Panc1 (cell line): ENCODE measurements around the gene CDH23. TPM values are rescaled to one million over a fixed set of nuclear protein-coding genes. Genes with fewer than 3 reads are reported as not detected.

Experiments
- ATAC-seq: fragments of 200-7000 bp; cut with Tn5 transposase; 2 replicates; pipeline ENCODE4 v1.9.1; 2020; ENCODE audit warnings: mild to moderate bottlenecking, moderate library complexity
- BruUV-seq: library from RNA; stranded (reverse); fragments of 400-500 nt; replicated peaks from 2 replicates; lab custom pipeline; 2021; lab: Mats Ljungman, UMichigan
- CTCF ChIA-PET: fragments of 300-600 bp; sonication (Branson Sonifier 250); formaldehyde crosslinking; loops from one replicate; lab custom pipeline; 2022; ENCODE audit warnings: antibody characterized with exemption; lab: Charles Lee
- POLR2A ChIA-PET: fragments of 300-600 bp; sonication (Branson Sonifier 250); formaldehyde crosslinking; loops from one replicate; lab custom pipeline; 2022; ENCODE audit warnings: antibody characterized with exemption; lab: Charles Lee
- DNase-seq: peaks from one replicate; pipeline ENCODE4 v3.0.0-alpha.2; 2010; ENCODE audit warnings: low read depth, low spot score
- H3K27ac ChIP-seq: 2 replicates; pipeline ENCODE4 v1.5.1; 2011; ENCODE audit warnings: mild to moderate bottlenecking, low read length, inconsistent platforms
- H3K27me3 ChIP-seq: fragments of 200-500 bp; sonication (Bioruptor generic); 2 replicates; pipeline ENCODE4 v1.6.0; 2014; ENCODE audit warnings: low read length, inconsistent platforms; ENCODE audit not compliant: control insufficient read depth, insufficient read depth
- H3K36me3 ChIP-seq: fragments of 200-500 bp; sonication (Bioruptor generic); 2 replicates; pipeline ENCODE4 v1.5.1; 2014; ENCODE audit warnings: inconsistent platforms, mild to moderate bottlenecking, low read length, moderate library complexity; ENCODE audit not compliant: control insufficient read depth, insufficient read depth
- H3K4me1 ChIP-seq: 2 replicates; pipeline ENCODE4 v1.5.1; 2011; ENCODE audit warnings: inconsistent platforms, mild to moderate bottlenecking, low read length, moderate library complexity; ENCODE audit not compliant: control insufficient read depth, insufficient read depth
- H3K4me3 ChIP-seq, 2 experiments: 2 replicates each; pipeline ENCODE4 v1.5.1; 2011 to 2012; ENCODE audit warnings: low read depth in 2 of 2, low read length in 2 of 2, mild to moderate bottlenecking in 2 of 2, inconsistent platforms in 1 of 2, moderate library complexity in 1 of 2
- H3K9me3 ChIP-seq: fragments of 200-500 bp; sonication (Bioruptor generic); 2 replicates; pipeline ENCODE4 v1.5.1; 2014; ENCODE audit warnings: low read depth, mild to moderate bottlenecking, inconsistent platforms, low read length, moderate library complexity; ENCODE audit not compliant: control insufficient read depth, insufficient read depth
- POLR2AphosphoS5 ChIP-seq: IDR thresholded peaks from 2 replicates; pipeline ENCODE4 v1.6.1; 2012; ENCODE audit warnings: mild to moderate bottlenecking, low read depth, low read length, moderate library complexity
- SIN3A ChIP-seq: IDR thresholded peaks from 2 replicates; pipeline ENCODE4 v1.6.1; 2012; ENCODE audit warnings: low read depth, mild to moderate bottlenecking, low read length, moderate library complexity, borderline replicate concordance; ENCODE audit not compliant: insufficient read depth
- TCF7L2 ChIP-seq: IDR thresholded peaks from 2 replicates; pipeline ENCODE4 v1.6.1; 2011; ENCODE audit warnings: mild to moderate bottlenecking, low read depth, low read length, inconsistent platforms
- in situ Hi-C: cut with HindIII; loops from 2 replicates; pipeline ENCODE4 v1.10.0; 2016; ENCODE audit warnings: low sequenced_read_pairs, low pct_unique_long_range_greater_than_20kb
- intact Hi-C: fragments of 100-400 bp; cut with micrococcal nuclease; formaldehyde crosslinking; loops from one replicate; pipeline ENCODE4 v1.10.0; 2022; ENCODE audit not compliant: unreplicated experiment
- total RNA-seq: library from RNA; stranded (reverse); gene quantifications from one replicate; pipeline ENCODE4 v1.2.1, GENCODE V29; 2021; ENCODE audit not compliant: unreplicated experiment
- TF ChIP-seq, protein P1 (sequence below), 2 experiments: IDR thresholded peaks; 2 replicates each; pipeline ENCODE4 v1.6.1; 2011 to 2012; ENCODE audit warnings: low read depth in 2 of 2, control low read depth in 1 of 2, low read length in 1 of 2, mild to moderate bottlenecking in 1 of 2, moderate library complexity in 1 of 2; ENCODE audit not compliant: insufficient read depth in 1 of 2
- TF ChIP-seq, protein P2 (sequence below): fragments of 450-650 bp; IDR thresholded peaks from 2 replicates; pipeline ENCODE4 v1.5.1; 2017; ENCODE audit warnings: mild to moderate bottlenecking

Gene CDH23
- total RNA-seq, 1 experiment from 2014 or later, result 2.7 TPM

DNA sequence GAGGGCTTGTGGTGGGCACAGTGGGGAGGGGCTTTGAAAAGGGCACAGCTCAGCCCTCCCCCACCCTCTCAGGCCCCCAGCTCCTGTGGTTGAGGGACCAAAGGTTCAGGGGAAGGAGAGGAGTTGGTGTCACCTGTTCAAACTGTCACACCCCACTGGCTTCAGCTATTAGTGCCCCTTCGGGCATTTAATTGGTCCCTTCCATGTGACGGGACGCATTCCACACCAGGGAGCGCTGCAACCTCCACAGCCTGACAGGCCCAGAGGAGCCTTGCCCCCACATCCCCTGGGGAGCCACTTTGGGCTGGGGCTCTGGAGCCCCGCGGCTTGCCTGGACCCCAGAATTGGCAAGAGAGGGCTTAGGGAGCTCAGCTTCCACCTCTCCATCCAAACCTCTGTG, 247.2 kb downstream of the CDH23 start:
- intact Hi-C loops (no loop called here), in situ Hi-C loops (no loop called here)
- BruUV-seq, result no TSS peak
- DNase-seq (no peak), ATAC-seq (no peak)
- CTCF ChIA-PET, result interaction anchor here (0.9 kb wide), 1 partner anchor 64 kb away, joined by 3 read pairs; no protein-coding TSS in a partner anchor
- H3K27me3 ChIP-seq, result no peaks in the 10 kb centered on the region
- H3K27ac ChIP-seq, result no peak overlapping the region
- no peaks in the 10 kb centered on the region for H3K36me3 ChIP-seq
- POLR2A ChIA-PET, result no interaction called here
- no peaks in the 10 kb centered on the region for H3K9me3 ChIP-seq
- TF ChIP-seq SIN3A (no peak), TCF7L2 (no peak), POLR2AphosphoS5 (no peak)
- TF ChIP-seq, protein P1, sequence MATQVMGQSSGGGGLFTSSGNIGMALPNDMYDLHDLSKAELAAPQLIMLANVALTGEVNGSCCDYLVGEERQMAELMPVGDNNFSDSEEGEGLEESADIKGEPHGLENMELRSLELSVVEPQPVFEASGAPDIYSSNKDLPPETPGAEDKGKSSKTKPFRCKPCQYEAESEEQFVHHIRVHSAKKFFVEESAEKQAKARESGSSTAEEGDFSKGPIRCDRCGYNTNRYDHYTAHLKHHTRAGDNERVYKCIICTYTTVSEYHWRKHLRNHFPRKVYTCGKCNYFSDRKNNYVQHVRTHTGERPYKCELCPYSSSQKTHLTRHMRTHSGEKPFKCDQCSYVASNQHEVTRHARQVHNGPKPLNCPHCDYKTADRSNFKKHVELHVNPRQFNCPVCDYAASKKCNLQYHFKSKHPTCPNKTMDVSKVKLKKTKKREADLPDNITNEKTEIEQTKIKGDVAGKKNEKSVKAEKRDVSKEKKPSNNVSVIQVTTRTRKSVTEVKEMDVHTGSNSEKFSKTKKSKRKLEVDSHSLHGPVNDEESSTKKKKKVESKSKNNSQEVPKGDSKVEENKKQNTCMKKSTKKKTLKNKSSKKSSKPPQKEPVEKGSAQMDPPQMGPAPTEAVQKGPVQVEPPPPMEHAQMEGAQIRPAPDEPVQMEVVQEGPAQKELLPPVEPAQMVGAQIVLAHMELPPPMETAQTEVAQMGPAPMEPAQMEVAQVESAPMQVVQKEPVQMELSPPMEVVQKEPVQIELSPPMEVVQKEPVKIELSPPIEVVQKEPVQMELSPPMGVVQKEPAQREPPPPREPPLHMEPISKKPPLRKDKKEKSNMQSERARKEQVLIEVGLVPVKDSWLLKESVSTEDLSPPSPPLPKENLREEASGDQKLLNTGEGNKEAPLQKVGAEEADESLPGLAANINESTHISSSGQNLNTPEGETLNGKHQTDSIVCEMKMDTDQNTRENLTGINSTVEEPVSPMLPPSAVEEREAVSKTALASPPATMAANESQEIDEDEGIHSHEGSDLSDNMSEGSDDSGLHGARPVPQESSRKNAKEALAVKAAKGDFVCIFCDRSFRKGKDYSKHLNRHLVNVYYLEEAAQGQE (IDR thresholded peaks at IDR 0.05; ENCODE audit: insufficient read depth in 1 of 2, low read depth in 2 of 2, low read length in 1 of 2), result no peak
- TF ChIP-seq, protein P2, sequence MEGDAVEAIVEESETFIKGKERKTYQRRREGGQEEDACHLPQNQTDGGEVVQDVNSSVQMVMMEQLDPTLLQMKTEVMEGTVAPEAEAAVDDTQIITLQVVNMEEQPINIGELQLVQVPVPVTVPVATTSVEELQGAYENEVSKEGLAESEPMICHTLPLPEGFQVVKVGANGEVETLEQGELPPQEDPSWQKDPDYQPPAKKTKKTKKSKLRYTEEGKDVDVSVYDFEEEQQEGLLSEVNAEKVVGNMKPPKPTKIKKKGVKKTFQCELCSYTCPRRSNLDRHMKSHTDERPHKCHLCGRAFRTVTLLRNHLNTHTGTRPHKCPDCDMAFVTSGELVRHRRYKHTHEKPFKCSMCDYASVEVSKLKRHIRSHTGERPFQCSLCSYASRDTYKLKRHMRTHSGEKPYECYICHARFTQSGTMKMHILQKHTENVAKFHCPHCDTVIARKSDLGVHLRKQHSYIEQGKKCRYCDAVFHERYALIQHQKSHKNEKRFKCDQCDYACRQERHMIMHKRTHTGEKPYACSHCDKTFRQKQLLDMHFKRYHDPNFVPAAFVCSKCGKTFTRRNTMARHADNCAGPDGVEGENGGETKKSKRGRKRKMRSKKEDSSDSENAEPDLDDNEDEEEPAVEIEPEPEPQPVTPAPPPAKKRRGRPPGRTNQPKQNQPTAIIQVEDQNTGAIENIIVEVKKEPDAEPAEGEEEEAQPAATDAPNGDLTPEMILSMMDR, result no peak
- no peak overlapping the region for H3K4me3 ChIP-seq
- no peaks in the 10 kb centered on the region for H3K4me1 ChIP-seq

DNA sequence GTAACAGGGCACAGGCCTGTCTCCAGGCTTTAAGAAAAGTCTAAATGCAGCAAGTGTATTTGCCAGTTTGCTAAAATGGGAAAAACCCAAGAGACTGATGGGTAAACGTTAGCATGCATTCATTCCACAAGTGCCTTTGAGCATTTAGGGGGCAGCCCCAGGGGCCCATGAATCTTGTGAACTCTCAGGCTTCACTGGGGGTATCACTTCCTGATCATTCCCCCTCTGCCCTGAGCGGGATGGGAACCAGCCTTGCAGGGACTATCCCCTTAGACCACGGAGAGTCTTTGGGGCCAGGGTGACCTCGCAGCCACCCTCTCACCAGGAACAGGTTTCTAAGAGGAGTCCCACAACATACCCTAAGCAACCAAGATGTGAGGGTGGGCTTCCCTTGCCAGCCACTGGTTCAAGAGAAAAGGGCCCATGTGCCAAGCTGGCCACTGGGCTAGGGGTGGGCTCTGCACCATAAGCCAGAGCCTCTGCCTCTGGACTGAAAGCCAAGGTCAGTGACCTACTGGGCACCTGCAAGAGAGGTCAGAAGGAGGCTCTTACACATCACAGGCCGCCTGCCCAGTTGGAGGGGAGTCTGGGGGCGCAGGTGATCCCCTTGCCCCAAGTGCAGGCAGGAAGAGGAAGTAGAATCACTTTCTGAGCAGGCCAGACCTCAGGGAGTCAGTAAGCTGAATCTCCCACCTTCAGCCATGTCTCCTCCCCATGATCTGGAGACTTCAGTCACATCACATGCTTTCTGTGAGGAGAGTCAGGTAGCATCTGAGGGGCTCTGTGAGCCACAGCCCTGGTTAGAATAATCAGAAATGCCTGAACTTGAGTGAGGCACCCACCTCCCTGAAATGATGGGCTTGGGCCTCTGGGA, 247.8 kb downstream of the CDH23 start:
- Histone ChIP-seq H3K9me3 (no peaks in the 10 kb centered on the region), H3K4me1 (no peaks in the 10 kb centered on the region), H3K27me3 (no peaks in the 10 kb centered on the region), H3K27ac (no peak overlapping the region), H3K36me3 (no peaks in the 10 kb centered on the region), H3K4me3 (no peak overlapping the region)
- DNase-seq (no peak), ATAC-seq (no peak)
- ChIA-PET POLR2A (no interaction called here), CTCF (interaction anchor here (0.9 kb wide), 1 partner anchor 63 kb away, joined by 3 read pairs; no protein-coding TSS in a partner anchor)
- TF ChIP-seq, protein P2, result no peak
- TF ChIP-seq TCF7L2, result no peak
- TF ChIP-seq, protein P1 (IDR thresholded peaks at IDR 0.05; ENCODE audit: insufficient read depth in 1 of 2, low read depth in 2 of 2, low read length in 1 of 2), result no peak
- TF ChIP-seq POLR2AphosphoS5, result no peak
- no peak for TF ChIP-seq SIN3A
- in situ Hi-C loops (no loop called here), intact Hi-C loops (no loop called here)
- no TSS peak for BruUV-seq
